Subcutaneous adipose tissue (tissue), 4 donors: Measurements from ENCODE around the gene CCDC124. TPM values are rescaled to one million over a fixed set of nuclear protein-coding genes. Genes with fewer than 3 reads are reported as not detected.

Experiments used
- total RNA-seq, 4 donors: library from RNA; depleted of rRNA; stranded (reverse); fragments of >200 nt; gene quantifications; one replicate each; pipeline ENCODE4 v1.1.0, GENCODE V29; 2016
- TF ChIP-seq, protein P1 (sequence below): fragments of 450-650 bp; IDR thresholded peaks from one replicate; pipeline ENCODE4 v1.5.1; 2016; ENCODE audit warnings: low read depth, mild to moderate bottlenecking, control low read depth, antibody characterized with exemption, moderate library complexity

CCDC124 gene
- total RNA-seq, 4 donors from 2014 or later: 33.4 to 54.3 (median 42.7) TPM

GRCh38 chr19:17975032-17975431 lies 42.2 kb downstream of the CCDC124 start:
- TF ChIP-seq, protein P1, sequence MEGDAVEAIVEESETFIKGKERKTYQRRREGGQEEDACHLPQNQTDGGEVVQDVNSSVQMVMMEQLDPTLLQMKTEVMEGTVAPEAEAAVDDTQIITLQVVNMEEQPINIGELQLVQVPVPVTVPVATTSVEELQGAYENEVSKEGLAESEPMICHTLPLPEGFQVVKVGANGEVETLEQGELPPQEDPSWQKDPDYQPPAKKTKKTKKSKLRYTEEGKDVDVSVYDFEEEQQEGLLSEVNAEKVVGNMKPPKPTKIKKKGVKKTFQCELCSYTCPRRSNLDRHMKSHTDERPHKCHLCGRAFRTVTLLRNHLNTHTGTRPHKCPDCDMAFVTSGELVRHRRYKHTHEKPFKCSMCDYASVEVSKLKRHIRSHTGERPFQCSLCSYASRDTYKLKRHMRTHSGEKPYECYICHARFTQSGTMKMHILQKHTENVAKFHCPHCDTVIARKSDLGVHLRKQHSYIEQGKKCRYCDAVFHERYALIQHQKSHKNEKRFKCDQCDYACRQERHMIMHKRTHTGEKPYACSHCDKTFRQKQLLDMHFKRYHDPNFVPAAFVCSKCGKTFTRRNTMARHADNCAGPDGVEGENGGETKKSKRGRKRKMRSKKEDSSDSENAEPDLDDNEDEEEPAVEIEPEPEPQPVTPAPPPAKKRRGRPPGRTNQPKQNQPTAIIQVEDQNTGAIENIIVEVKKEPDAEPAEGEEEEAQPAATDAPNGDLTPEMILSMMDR: no peak

- TF ChIP-seq, protein P1: no peak
These were observed 44.2 kb downstream of the CCDC124 start for GRCh38 chr19:17977021-17977420.

GRCh38 chr19:17977488-17977887 lies 44.7 kb downstream of the CCDC124 start:
- TF ChIP-seq, protein P1: no peak

DNA sequence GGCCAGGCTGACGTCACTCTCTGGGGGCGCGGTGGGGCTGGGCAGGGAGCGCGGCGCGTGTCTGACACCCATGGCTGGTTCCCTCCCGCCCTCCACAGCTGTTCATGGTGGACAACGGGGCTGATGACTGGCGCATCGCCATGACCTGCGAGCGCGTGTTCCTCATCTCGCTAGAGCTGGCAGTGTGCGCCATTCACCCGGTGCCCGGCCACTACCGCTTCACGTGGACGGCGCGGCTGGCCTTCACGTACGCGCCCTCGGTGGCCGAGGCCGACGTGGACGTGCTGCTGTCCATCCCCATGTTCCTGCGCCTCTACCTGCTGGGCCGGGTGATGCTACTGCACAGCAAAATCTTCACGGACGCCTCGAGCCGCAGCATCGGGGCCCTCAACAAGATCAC lies 48.8 kb downstream of the CCDC124 start:
- TF ChIP-seq, protein P1: no peak

DNA sequence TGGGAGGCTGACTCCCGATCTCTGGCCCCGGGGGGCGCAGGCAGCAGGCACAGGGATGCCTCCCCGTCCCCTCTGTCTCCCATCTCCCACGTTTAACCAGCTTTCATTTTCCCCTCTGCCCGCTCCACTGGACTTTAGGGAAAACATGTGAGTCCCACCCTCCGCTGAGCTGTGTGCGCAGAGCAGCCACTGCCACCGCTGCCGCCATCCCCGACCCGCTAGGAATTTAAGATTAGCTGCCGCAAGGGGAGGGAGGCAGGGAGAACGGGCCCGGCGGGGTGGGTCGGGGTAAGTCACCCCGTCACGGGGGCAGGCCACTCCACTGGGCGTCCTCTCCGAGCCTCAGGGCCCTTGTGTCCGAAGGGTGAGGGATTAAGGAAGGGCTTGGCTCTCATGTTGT lies 49.6 kb downstream of the CCDC124 start:
- TF ChIP-seq, protein P1: no peak

DNA sequence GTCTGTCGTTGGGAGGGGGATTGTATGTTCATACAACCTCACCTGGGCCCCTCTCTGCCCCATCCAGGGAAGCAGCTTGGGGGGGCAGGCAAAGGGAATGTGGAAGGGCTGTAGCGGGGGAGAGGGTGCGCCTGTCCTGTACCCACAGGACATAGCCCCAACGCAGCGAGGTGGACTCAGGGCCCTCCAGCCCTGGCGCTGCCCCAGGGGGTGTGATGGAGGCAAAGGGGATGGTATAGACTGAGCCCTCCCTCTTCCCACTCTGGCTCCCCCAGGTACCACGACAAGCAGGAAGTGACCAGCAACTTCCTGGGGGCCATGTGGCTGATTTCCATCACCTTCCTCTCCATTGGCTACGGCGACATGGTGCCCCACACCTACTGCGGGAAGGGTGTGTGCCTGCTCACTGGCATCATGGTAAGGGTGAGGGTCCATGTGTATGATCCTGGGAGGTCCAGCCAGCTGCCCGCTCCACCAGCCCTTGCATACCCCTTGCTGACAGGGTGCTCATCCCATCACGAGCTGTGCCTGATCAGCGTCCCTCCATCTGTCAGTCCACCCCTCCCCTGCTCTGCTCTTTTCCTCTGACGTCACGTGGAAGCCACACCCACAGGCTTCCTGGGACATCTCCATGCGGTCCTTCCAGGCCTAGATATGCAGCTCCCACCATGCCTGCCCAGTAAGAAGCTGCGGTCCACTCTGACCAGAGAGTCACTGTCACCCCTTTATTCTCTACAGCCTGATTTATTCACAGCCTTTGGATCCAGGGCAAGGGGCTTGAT lies 52.4 kb downstream of the CCDC124 start:
- TF ChIP-seq, protein P1: no peak

DNA sequence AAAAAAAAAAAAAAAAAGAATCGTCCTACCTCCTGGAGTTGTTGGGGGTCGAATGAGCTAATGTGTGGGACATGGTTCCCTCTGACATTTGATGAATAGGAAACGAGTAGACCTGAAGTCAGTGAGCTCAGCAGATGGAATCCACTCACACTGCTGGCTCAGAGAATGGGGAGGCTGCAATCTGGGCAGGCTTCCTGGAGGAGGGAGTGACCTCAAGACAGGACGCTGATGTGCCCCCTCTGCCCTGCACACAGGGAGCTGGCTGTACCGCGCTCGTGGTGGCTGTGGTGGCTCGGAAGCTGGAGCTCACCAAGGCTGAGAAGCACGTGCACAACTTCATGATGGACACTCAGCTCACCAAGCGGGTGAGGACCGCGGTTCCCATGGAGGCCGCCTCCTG lies 55.3 kb downstream of the CCDC124 start:
- TF ChIP-seq, protein P1: no peak
